ENCODE data around the gene LYPD6B. TPM values are rescaled to one million over a fixed set of nuclear protein-coding genes. Genes with fewer than 3 reads are reported as not detected.

LYPD6B gene
- total and polyA plus RNA-seq, 9 donors: 0.17 to 17.0 (median 1.2) TPM; not detected in 2

DNA sequence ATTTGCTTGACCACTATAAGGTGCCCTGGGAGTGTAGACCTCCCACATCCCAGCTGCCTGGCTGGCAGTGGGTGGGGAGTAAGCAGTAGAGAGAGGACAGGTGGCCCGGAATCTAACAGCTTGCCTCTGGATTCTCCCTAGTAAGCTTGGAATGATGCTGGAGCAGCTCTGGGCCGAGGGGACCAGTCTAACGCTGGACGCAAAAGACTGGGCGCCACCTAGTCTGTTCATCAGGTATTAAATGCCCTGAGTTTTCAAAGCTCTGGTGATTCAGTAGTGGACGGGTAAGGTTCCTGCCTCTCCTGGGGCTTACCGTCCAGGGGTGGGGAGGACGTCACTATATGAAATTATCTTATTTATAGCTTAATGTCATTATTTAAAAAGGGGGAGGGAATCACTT, 648 bp upstream of the LYPD6B start:
- peaks cover 4% of the 10 kb centered on the region for H3K4me1 ChIP-seq (ENCODE audit: insufficient read depth)
- 68 to 86% (median 69%) methylated on average over 7 to 8 of the region's 8 CpGs for WGBS, 3 donors
- H3K9me3 ChIP-seq: no peaks in the 10 kb centered on the region
- no peaks in the 10 kb centered on the region for H3K36me3 ChIP-seq
- H3K4me3 ChIP-seq: no peak overlapping the region
- H3K27me3 ChIP-seq: no peaks in the 10 kb centered on the region
- TF ChIP-seq, protein P1, sequence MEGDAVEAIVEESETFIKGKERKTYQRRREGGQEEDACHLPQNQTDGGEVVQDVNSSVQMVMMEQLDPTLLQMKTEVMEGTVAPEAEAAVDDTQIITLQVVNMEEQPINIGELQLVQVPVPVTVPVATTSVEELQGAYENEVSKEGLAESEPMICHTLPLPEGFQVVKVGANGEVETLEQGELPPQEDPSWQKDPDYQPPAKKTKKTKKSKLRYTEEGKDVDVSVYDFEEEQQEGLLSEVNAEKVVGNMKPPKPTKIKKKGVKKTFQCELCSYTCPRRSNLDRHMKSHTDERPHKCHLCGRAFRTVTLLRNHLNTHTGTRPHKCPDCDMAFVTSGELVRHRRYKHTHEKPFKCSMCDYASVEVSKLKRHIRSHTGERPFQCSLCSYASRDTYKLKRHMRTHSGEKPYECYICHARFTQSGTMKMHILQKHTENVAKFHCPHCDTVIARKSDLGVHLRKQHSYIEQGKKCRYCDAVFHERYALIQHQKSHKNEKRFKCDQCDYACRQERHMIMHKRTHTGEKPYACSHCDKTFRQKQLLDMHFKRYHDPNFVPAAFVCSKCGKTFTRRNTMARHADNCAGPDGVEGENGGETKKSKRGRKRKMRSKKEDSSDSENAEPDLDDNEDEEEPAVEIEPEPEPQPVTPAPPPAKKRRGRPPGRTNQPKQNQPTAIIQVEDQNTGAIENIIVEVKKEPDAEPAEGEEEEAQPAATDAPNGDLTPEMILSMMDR (IDR thresholded peaks at IDR 0.05): no peak
- TF ChIP-seq POLR2A (IDR thresholded peaks at IDR 0.05) (no peak), EP300 (IDR thresholded peaks at IDR 0.05) (no peak)
- no peak overlapping the region for H3K27ac ChIP-seq
- intact Hi-C loops (cut with DNase I): no loop called here
- no peak for DNase-seq

DNA sequence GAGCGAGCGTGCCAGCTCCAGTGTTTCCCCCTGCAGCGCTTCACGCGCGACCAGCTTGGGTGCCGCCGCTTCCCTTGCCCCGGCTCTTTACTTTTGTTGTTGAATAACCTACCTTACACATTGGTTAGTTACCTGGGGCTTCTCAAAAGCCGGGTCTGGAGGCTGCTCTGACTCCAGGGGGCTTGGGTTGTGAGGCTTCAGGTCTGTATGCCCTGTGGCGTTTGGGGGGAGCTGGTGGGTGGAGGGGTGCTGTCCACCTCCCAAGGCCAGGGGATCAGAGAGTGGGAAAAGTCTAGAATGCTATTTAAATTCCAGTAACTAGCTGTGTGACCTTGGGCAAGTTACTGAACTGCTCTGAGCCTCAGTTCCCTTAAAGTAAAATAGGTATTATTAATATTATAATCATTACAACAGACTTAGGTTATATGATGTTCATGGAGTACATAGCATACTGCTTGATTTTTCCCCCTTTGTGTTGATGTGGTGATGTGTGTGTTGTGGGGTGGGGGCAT, 770 bp downstream of the LYPD6B start:
- TF ChIP-seq, protein P1 (IDR thresholded peaks at IDR 0.05): no peak
- TF ChIP-seq EP300 (IDR thresholded peaks at IDR 0.05) (no peak), POLR2A (IDR thresholded peaks at IDR 0.05) (no peak)
- Histone ChIP-seq H3K36me3 (no peaks in the 10 kb centered on the region), H3K4me3 (no peak overlapping the region), H3K27ac (no peak overlapping the region), H3K9me3 (no peaks in the 10 kb centered on the region), H3K27me3 (no peaks in the 10 kb centered on the region), H3K4me1 (ENCODE audit: insufficient read depth) (peaks cover 4% of the 10 kb centered on the region)
- WGBS, 3 donors: 15 to 28% (median 28%) methylated on average over 11 of the region's 11 CpGs
- no peak for DNase-seq
- intact Hi-C loops (cut with DNase I): no loop called here

GRCh38 chr2:149040451-149040850, 2.0 kb downstream of the LYPD6B start:
- Histone ChIP-seq H3K4me3 (no peak overlapping the region), H3K27me3 (no peaks in the 10 kb centered on the region), H3K4me1 (ENCODE audit: insufficient read depth) (peaks cover 4% of the 10 kb centered on the region), H3K36me3 (no peaks in the 10 kb centered on the region), H3K9me3 (no peaks in the 10 kb centered on the region), H3K27ac (no peak overlapping the region)
- intact Hi-C loops (cut with DNase I): no loop called here
- TF ChIP-seq POLR2A (IDR thresholded peaks at IDR 0.05) (no peak), EP300 (IDR thresholded peaks at IDR 0.05) (no peak)
- TF ChIP-seq, protein P1 (IDR thresholded peaks at IDR 0.05): no peak
- WGBS, 3 donors: 79 to 80% (median 79%) methylated on average over 7 of the region's 7 CpGs
- no peak for DNase-seq

DNA sequence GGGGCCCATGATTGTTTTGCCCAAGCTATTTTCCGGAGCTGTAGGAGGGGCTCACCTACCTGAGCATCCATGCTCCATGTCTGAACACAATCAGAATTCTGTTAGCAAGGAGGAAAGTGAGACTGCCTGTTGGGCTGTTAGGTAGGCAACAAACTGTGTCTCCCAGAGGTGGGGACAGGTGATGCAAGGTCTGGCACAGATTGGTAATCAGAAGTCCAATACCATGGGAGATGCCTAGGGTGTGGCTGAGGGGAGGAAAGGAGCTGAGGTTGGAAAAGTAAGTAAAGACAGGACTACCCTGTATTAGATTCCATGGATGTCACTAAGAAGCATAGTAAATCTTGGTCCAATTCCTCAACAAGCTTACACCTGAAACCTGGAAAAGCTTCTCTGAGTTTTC, 3.0 kb downstream of the LYPD6B start:
- Histone ChIP-seq H3K27ac (no peak overlapping the region), H3K36me3 (no peaks in the 10 kb centered on the region), H3K4me1 (ENCODE audit: insufficient read depth) (peaks cover 4% of the 10 kb centered on the region), H3K9me3 (no peaks in the 10 kb centered on the region), H3K4me3 (no peak overlapping the region), H3K27me3 (no peaks in the 10 kb centered on the region)
- no peak for DNase-seq
- TF ChIP-seq EP300 (IDR thresholded peaks at IDR 0.05): no peak
- TF ChIP-seq, protein P1 (IDR thresholded peaks at IDR 0.05): no peak
- no peak for TF ChIP-seq POLR2A (IDR thresholded peaks at IDR 0.05)
- WGBS, 3 donors: 93 to 95% (median 94%) methylated on average over 1 of the region's 1 CpG
- intact Hi-C loops (cut with DNase I): no loop called here

Data from ovary (tissue), 9 donors.